NCI-H345 (cell line): ENCODE results near the gene LRRTM4.

Source experiments
- DNase-seq: peaks from one replicate; lab custom pipeline; 2025; lab: John Stamatoyannopoulos, UW

Gene LRRTM4

DNA sequence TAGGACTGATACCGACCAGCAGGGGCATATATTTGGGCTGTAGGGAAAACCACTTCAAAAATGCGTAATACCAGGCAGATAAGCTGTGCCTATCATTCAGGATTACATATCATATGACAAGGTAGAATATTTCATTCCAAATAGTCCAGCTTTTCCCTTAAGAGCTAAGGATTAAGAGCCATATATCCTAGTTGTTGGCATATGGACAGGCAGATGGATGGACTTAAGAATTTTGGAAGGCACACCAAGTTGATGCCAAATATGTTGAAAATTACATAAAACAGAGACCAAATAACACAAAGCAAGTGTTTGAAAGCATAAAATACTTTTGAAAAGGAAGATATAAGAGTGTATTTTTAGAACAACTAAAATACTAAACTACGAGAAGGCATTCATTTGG lies 52.1 kb downstream of the LRRTM4 start:
- DNase-seq = no peak

- DNase-seq = no peak
Measured at GRCh38 chr2:77469106-77469505, 53.1 kb downstream of the LRRTM4 start.

DNA sequence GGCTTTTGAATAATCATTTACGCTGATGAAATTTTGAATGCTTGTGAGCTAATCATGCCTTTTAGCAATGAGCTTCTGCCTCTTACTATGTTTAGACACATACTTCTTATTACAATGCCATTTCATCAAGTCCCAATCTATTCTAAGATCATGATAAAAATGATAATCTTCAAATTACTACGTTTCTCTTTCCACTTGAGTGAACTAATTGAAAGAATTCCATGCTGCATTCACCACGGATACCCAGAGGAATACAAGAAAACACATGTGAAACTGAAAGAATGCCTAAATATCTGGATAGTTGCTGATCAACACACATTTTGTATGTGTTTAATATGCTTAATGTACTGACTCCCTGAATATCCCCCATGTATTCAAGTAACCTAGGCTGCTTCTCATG lies 62.3 kb downstream of the LRRTM4 start:
- DNase-seq = no peak

- DNase-seq = no peak
Measured at GRCh38 chr2:77458216-77458615, 64.0 kb downstream of the LRRTM4 start.

- no peak for DNase-seq
Measured at GRCh38 chr2:77457665-77458064, 64.5 kb downstream of the LRRTM4 start.

DNA sequence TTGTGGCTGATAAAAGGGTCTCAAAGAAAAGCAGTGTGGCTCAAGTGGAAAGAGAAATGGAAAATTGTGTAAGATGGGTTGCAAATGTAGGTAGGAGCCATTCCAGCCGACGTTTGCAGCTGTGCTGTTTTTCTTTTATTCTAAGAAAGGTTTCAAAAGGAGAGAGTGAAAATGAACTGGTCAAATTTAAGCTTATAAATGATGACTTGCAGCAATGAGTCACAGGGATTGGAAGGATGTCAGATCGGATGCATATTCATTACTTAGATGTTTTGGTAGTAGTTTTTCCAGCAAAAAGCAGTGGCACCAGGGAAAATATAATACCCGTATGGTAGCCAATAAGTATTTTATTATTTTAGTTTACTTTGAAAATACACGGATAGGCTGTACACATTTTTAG lies 79.1 kb downstream of the LRRTM4 start:
- no peak for DNase-seq

DNA sequence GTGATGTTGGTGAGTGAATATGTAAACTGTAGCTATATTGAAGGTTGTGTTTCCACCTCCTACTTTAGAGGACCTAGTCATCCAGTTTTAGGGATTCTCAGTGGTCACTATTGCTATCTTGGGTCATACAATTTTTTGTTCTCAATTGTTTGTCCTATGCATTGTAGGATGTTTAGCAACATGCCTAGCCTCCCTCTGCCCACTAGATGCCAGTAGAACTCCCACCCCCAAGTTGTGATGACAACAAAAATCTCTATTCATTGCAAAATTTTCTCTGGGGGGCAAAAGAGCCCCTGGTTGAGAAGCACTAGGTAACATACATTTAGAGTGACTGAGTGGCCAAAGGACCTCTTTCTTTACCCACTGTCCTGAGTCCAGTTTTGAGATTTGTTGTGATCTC lies 87.3 kb downstream of the LRRTM4 start:
- DNase-seq = no peak

DNA sequence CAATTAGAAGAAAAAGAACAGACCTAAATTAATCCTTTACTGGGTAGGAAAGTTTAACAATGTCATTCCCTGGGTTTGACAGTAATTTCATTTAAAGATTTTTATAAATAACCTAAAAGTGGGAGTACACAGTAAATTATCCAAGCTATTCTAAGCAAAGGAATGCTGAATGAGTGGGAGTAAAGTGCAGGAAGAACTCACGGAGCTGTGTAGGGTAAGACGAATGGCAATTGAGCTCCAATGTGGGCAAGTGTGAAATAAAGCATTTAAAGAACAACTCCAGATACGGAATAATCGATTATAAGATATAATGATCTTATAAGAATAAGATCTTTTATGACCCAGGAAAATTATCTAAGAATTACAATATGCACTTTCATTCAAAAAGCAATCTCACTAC lies 93.2 kb downstream of the LRRTM4 start:
- DNase-seq = no peak

DNA sequence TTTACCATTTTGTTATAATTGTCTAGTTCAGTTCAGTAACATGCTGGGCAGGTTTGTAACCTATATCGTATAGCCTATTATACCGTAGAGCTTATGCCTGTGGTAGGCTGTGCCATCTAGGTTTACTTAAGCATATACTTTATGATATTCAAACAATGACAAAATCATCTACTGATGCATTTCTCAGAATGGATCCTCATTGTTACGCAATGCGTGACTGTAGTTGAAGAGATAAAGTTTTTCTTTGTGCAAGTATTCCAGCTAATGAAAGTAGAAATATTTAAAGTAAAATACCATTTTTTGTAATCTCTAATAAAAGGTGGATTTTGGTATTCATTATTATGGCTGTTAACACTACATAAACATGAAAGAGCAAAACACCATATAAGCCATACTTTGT lies 100.2 kb downstream of the LRRTM4 start:
- DNase-seq = no peak

GRCh38 chr2:77418537-77418936 lies 103.6 kb downstream of the LRRTM4 start:
- DNase-seq = no peak

DNA sequence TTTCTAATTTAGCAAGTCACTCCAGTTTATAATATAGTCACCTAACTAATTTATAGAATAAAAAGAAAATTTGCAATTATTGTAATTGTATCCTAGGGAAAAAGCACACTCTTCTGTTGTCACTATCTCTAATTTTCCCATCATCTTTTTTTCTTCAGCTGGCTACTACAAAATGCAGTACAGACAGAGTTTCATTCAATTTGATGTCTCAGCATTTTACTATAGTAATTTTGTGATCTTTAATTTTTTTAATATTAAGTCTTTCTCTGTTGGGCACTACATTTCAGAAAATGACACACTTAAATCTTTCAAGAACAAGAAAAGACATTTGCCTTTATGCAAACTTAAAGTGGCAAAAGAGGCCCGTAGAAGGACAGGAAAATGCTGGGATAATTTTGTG lies 118.0 kb downstream of the LRRTM4 start:
- DNase-seq = no peak

DNA sequence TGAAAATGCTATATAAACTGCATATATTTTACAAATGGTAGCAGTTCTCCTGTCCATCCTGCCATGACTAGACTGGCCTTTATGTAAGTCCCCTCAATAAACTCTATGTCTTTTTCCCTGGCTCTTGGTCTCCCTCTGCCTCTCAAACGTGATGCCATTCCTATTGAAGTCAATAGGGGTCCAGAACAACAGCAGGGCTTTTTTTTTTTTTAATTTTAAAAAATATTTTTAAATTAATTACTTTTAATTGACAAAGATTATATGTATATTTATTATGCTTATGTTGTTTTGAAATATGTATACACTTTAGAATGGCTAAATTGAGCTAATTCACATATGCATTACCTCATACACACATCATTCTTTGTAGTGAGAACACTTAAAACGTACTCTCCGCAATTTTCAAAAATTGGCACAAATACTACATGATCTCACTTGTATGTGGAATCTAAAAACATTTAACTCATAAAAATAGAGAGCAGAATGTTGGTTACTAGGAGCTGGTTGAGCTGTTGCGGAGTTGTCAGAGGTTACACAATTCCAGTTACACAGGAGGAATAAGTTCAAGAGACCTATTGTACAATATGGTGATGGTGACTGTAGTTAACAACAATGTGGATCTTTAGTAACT lies 123.1 kb downstream of the LRRTM4 start:
- DNase-seq = no peak

DNA sequence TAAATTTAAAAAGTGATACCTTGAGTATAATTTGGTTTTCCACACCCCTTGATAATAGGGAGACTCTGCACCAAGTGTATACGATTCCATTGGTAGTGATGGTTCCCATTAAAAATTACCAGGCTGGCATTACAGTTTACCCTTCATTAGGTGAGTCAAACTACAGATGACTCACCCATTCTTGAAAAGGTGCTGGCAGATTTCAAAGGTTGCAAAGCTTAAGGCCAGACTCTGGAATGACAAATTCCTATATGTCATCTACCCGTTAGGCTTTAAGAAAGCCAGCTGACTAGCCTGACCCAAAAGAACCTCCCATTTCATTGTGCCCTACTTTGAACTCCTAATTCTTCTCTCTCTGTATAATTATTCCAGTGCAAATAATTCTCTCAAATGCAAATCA lies 124.4 kb downstream of the LRRTM4 start:
- no peak for DNase-seq

- DNase-seq = no peak
Measured at GRCh38 chr2:77395011-77395410, 127.2 kb downstream of the LRRTM4 start.

DNA sequence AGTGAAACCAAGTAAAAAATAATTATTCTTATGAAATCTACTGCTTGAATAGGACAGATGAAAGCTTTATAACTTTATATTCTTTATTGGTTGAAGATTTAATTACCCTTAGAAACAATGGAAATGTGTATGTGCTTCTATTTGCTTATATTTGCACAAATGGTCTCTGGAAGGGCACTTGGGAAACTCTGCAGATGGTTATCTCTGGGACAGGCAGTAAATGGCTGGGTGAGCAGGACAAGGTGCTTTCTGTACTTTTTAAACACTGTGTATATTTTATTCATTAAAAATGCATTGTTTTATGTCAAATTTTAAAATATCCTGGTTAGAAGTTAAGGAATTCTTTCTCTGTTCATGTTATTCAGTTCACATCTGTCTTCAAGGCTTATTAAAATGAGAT lies 131.1 kb downstream of the LRRTM4 start:
- DNase-seq = no peak

DNA sequence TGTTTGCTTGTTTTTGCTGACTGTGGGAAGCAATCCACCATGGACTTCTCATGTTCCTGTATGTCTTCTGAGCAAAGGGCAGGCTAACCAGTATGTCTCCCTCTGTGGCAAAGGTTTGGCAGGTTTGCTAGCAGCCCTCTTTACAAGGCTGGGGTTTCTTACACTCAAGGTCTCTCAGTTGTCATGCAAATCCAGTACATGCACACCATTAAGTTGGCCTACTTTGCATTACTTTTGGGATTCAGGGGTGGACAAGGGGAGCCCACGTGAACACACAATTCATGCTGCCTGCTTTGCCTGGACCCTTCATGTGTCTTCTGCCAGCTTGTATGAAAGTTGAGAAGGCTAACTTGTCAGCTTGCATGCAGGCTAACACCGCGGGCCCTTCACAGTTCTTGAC lies 134.9 kb downstream of the LRRTM4 start:
- no peak for DNase-seq

- no peak for DNase-seq
Measured at GRCh38 chr2:77372636-77373035, 149.5 kb downstream of the LRRTM4 start.

- no peak for DNase-seq
Measured at GRCh38 chr2:77370511-77370910, 151.7 kb downstream of the LRRTM4 start.

DNA sequence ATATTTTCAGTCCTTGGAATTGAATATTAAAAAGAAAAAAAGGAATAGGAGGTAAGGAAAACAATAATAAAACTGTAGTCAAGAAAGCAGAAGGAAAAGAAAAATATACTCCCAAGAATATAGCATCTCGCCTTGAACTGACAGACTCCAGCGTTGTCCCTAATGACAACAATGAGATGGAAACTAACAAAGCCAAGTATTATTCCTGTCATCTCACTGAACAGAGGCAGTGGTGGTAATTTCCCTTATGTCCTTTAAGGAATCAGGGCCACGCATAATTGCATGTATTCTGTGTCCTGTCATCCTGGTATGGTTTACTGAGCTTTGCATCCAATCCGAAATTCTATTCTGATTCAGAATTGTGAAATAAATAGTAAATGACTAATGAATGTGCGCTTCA lies 158.9 kb downstream of the LRRTM4 start:
- DNase-seq = no peak

DNA sequence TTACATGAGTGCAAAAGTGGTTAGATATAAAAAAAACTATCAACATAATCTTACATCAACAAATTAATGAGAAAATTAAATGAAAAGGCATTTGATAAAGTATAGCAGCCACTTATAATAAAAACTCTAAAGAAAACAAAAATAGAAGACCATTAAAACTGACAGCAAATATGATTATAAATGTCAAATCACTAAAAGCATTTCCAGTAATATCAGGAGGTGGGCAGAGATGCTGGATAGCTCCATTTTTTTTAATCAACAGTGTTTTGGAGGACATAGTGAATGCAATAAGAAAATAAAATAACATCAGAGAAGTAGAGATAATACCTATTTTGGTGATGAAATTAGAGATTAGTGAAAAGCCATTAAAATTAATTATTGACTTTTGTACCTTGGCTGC lies 173.4 kb downstream of the LRRTM4 start:
- no peak for DNase-seq

GRCh38 chr2:77336013-77336412 lies 186.2 kb downstream of the LRRTM4 start:
- no peak for DNase-seq

DNA sequence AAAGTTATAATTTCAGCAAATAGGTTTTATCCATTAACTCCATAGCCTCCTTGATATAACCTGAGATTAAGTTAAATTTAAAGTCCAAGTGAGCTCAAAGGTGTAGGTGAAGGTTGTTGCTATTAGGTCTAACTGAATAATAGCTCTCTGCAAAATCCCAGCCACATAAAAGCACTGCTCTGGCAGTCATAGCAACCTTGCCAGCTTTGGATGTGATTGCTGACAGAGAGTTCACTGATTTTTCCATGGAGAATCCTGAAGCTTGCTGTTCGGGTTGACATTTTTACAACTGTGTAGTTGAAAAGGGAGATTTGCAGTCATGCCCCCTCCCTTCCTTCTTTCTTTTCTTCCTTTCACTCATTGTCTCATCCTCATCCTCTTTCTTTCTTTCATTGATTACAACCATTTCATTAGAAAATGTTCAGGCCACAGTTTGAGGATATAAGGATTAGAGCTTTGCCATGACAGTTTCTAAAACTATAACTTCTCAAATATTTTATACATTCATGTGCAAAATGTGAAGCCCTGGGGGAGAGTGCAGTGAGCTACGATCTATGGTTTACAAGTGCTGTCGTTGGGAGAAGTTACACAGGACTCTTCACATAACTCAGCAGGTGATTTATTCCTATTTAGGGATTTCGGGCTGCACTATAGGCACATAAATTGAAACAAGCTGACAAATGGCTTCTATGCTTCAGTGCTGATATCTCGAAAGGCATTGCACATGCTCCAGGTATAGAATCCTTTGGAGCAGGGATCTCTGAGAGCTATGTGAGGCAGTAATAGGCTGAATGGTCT lies 193.8 kb downstream of the LRRTM4 start:
- DNase-seq = no peak

DNA sequence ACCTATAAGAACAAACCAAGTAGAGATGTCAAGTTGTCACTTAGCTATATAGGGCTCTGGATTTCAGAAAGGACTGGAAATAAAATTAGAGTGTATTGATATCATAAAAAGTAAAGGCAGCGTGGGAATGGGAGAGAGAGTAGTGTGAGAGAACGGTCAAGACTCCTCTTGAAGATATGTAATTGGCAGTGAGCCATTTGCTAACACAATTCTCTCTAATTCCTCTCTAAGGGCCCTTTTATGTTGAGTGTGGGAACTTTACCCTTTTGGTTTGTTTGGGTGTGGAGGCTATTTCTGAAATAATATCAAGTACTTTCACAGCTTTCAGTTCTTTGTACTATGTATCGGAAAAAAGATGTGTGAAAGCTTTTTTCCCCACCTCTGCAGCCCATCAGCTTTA lies 196.8 kb downstream of the LRRTM4 start:
- no peak for DNase-seq

GRCh38 chr2:77322431-77322830 lies 199.7 kb downstream of the LRRTM4 start:
- no peak for DNase-seq
